K562 (cell line): ENCODE measurements around the gene HEPHL1. TPM values are rescaled to one million over a fixed set of nuclear protein-coding genes. Genes with fewer than 3 reads are reported as not detected.

Experiments used
- EP300 ChIP-seq: IDR thresholded peaks from 2 replicates; pipeline ENCODE4 v1.6.1; 2012; ENCODE audit warnings: low read length, improper control_type of control experiment
- GATAD2A ChIP-seq: fragments of 450-650 bp; IDR thresholded peaks from 2 replicates; pipeline ENCODE4 v1.6.1; 2017
- GTF2E2 ChIP-seq: fragments of 200-800 bp; sonication (Bioruptor generic); IDR thresholded peaks from 2 replicates; pipeline ENCODE4 v1.6.1; 2016; ENCODE audit warnings: missing genetic modification characterization, missing compliant biosample characterization
- HDAC3 ChIP-seq: fragments of 450-650 bp; IDR thresholded peaks from 2 replicates; pipeline ENCODE4 v1.6.1; 2018; ENCODE audit warnings: borderline replicate concordance, mild to moderate bottlenecking, moderate library complexity; ENCODE audit not compliant: partially characterized antibody
- HNRNPL ChIP-seq: fragments of 200-400 bp; formaldehyde crosslinking; IDR thresholded peaks from 2 replicates; pipeline ENCODE4 v1.6.1; 2017; ENCODE audit warnings: low read depth, mild to moderate bottlenecking, low read length
- LCOR ChIP-seq: sonication (generic); formaldehyde crosslinking; IDR thresholded peaks from 2 replicates; pipeline ENCODE4 v1.8.0; 2022; ENCODE audit warnings: mild to moderate bottlenecking, missing genetic modification reagents
- MXI1 ChIP-seq: IDR thresholded peaks from 2 replicates; pipeline ENCODE4 v1.6.1; 2011; ENCODE audit warnings: low read depth, mild to moderate bottlenecking, improper control_type of control experiment, low read length
- NFE2L1 ChIP-seq: fragments of 450-650 bp; IDR thresholded peaks from 2 replicates; pipeline ENCODE4 v1.6.1; 2016; ENCODE audit warnings: missing genetic modification characterization, low read depth, mild to moderate bottlenecking, missing compliant biosample characterization, moderate library complexity, borderline replicate concordance
- NR2F6 ChIP-seq: fragments of 450-650 bp; formaldehyde crosslinking; IDR thresholded peaks from 2 replicates; pipeline ENCODE4 v1.4.0; 2020; ENCODE audit warnings: mild to moderate bottlenecking
- RFX5 ChIP-seq: IDR thresholded peaks from 2 replicates; pipeline ENCODE4 v1.6.1; 2011; ENCODE audit warnings: low read depth, mild to moderate bottlenecking, improper control_type of control experiment, low read length
- SPI1 ChIP-seq: IDR thresholded peaks from 2 replicates; pipeline ENCODE4 v1.6.1; 2011; ENCODE audit warnings: low read depth, low read length, control low read depth, borderline replicate concordance
- SRF ChIP-seq, 2 experiments: fragments of 250-450, 450-650 bp in 1 of 2; sonication (Bioruptor Pico) in 1 of 2; sonication (generic) in 1 of 2; formaldehyde crosslinking; IDR thresholded peaks; 2 replicates each; pipeline versions ENCODE4 v1.5.0 to v1.5.1; 2020 to 2022; ENCODE audit warnings: mild to moderate bottlenecking in 1 of 2, missing genetic modification reagents in 1 of 2
- TEAD1 ChIP-seq, 2 experiments: fragments of 450-650 bp in 1 of 2; sonication (generic) in 1 of 2; formaldehyde crosslinking; IDR thresholded peaks; 2 replicates each; pipeline versions ENCODE4 v1.4.0 to v1.8.0; 2020 to 2022; ENCODE audit warnings: mild to moderate bottlenecking in 2 of 2, missing genetic modification reagents in 1 of 2
- ZNF253 ChIP-seq: fragments of 250-450 bp; sonication (Bioruptor Pico); conservative IDR thresholded peaks from 2 replicates; pipeline ENCODE4 v1.6.1; 2021; ENCODE audit warnings: mild to moderate bottlenecking
- ZNF354B ChIP-seq: fragments of 250-450 bp; sonication (Bioruptor Pico); IDR thresholded peaks from 2 replicates; pipeline ENCODE4 v1.4.0; 2020
- ZNF444 ChIP-seq: fragments of 250-450 bp; sonication (Bioruptor Pico); IDR thresholded peaks from 2 replicates; pipeline ENCODE4 v1.4.0; 2020; ENCODE audit warnings: mild to moderate bottlenecking, moderate library complexity
- polyA plus RNA-seq, 8 experiments: library from polyadenylated mRNA; depleted of rRNA in 4 of 8; stranded (reverse) in 5 of 8; unstranded in 3 of 8; fragments of >200 nt; fragmentation: Nextera tagmentation in 2 of 8; fragmentation: Illumina TruSeq in 1 of 8; extraction: Ambion mirVana in 2 of 8; extraction: Trizol in 1 of 8; gene quantifications; 2 replicates each; pipeline versions ENCODE4 v1.2.1 to v1.2.3, GENCODE V29; 2011 to 2014; ENCODE audit warnings: inconsistent platforms in 1 of 8, missing spikeins in 1 of 8
- total RNA-seq, 7 experiments: library from RNA; depleted of rRNA in 6 of 7; stranded (reverse); fragments of >200 nt in 6 of 7; fragmentation: Illumina TruSeq in 2 of 7; extraction: Trizol in 2 of 7; gene quantifications; 2 replicates each; pipeline versions ENCODE4 v1.2.1 to v1.2.3, GENCODE V29; 2011 to 2021; ENCODE audit warnings: low replicate concordance in 1 of 7
- TF ChIP-seq, protein P1 (sequence below): sonication (generic); IDR thresholded peaks from 2 replicates; pipeline ENCODE4 v1.6.1; 2016
- TF ChIP-seq, protein P2 (sequence below): sonication (generic); formaldehyde crosslinking; IDR thresholded peaks from 2 replicates; pipeline ENCODE4 v1.8.0; 2022; ENCODE audit warnings: mild to moderate bottlenecking, missing genetic modification reagents
- TF ChIP-seq, protein P3 (sequence below): fragments of 450-650 bp; IDR thresholded peaks from 2 replicates; pipeline ENCODE4 v1.6.1; 2017; ENCODE audit warnings: antibody characterized with exemption

HEPHL1 gene
- total and polyA plus RNA-seq, 9 of the 15 experiments (the other 6 are each of a cell fraction or from before 2014, with no cell fraction given) = 0.01 TPM; not detected in 8

DNA sequence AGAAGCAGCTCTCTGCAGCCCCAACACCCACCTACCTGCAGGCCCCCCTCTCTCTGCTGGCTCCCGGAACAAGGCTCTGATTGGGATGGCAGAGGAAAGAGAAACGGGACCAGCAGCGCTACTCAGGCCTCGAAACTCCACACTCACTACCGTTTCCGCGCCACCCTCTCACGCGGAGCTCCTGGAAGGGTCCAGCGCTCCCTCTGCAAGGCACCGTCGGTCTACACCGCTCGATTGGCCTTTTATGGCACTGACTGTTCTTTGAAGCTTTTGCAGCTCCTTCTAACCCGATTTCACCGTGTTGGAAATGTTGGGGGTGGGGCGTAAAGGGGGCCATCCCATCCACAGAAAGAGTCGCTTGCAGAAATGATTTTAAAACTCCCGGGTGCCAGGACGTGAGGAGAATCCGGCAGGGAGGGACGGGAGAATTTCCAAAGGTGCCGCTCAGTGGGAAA lies 107.2 kb downstream of the HEPHL1 start (continued):
- TF ChIP-seq TEAD1 (CRISPR knock-in tag; IDR thresholded peaks at IDR 0.05) = 0 out of 4 replicates have a peak, but pooled peaks of 1 of the 2 experiments have one; percentile 55
- TF ChIP-seq NR2F6 (CRISPR knock-in tag) = no peak
- no peak for TF ChIP-seq HNRNPL
- TF ChIP-seq SRF (CRISPR knock-in tag; IDR thresholded peaks at IDR 0.05) = peak in 1 of 2 experiments; percentile 77; a peak in 1 of 4 replicates
- TF ChIP-seq, protein P1, sequence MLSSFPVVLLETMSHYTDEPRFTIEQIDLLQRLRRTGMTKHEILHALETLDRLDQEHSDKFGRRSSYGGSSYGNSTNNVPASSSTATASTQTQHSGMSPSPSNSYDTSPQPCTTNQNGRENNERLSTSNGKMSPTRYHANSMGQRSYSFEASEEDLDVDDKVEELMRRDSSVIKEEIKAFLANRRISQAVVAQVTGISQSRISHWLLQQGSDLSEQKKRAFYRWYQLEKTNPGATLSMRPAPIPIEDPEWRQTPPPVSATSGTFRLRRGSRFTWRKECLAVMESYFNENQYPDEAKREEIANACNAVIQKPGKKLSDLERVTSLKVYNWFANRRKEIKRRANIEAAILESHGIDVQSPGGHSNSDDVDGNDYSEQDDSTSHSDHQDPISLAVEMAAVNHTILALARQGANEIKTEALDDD = no peak
- TF ChIP-seq NFE2L1 (tag) = no peak
- TF ChIP-seq, protein P2, sequence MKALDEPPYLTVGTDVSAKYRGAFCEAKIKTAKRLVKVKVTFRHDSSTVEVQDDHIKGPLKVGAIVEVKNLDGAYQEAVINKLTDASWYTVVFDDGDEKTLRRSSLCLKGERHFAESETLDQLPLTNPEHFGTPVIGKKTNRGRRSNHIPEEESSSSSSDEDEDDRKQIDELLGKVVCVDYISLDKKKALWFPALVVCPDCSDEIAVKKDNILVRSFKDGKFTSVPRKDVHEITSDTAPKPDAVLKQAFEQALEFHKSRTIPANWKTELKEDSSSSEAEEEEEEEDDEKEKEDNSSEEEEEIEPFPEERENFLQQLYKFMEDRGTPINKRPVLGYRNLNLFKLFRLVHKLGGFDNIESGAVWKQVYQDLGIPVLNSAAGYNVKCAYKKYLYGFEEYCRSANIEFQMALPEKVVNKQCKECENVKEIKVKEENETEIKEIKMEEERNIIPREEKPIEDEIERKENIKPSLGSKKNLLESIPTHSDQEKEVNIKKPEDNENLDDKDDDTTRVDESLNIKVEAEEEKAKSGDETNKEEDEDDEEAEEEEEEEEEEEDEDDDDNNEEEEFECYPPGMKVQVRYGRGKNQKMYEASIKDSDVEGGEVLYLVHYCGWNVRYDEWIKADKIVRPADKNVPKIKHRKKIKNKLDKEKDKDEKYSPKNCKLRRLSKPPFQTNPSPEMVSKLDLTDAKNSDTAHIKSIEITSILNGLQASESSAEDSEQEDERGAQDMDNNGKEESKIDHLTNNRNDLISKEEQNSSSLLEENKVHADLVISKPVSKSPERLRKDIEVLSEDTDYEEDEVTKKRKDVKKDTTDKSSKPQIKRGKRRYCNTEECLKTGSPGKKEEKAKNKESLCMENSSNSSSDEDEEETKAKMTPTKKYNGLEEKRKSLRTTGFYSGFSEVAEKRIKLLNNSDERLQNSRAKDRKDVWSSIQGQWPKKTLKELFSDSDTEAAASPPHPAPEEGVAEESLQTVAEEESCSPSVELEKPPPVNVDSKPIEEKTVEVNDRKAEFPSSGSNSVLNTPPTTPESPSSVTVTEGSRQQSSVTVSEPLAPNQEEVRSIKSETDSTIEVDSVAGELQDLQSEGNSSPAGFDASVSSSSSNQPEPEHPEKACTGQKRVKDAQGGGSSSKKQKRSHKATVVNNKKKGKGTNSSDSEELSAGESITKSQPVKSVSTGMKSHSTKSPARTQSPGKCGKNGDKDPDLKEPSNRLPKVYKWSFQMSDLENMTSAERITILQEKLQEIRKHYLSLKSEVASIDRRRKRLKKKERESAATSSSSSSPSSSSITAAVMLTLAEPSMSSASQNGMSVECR (CRISPR knock-in tag) = no peak; the same call in 1 of the 2 replicates
- no peak for TF ChIP-seq EP300
- TF ChIP-seq GTF2E2 (tag) = peak; percentile 10; the same call in 1 of the 2 replicates
- TF ChIP-seq HDAC3 = no peak
- TF ChIP-seq, protein P3, sequence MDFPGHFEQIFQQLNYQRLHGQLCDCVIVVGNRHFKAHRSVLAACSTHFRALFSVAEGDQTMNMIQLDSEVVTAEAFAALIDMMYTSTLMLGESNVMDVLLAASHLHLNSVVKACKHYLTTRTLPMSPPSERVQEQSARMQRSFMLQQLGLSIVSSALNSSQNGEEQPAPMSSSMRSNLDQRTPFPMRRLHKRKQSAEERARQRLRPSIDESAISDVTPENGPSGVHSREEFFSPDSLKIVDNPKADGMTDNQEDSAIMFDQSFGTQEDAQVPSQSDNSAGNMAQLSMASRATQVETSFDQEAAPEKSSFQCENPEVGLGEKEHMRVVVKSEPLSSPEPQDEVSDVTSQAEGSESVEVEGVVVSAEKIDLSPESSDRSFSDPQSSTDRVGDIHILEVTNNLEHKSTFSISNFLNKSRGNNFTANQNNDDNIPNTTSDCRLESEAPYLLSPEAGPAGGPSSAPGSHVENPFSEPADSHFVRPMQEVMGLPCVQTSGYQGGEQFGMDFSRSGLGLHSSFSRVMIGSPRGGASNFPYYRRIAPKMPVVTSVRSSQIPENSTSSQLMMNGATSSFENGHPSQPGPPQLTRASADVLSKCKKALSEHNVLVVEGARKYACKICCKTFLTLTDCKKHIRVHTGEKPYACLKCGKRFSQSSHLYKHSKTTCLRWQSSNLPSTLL = no peak
- TF ChIP-seq ZNF444 (CRISPR knock-in tag) = no peak
- no peak for TF ChIP-seq MXI1
- TF ChIP-seq SPI1 = no peak
- no peak for TF ChIP-seq GATAD2A
- no peak for TF ChIP-seq ZNF253
- TF ChIP-seq ZNF354B (CRISPR knock-in tag) = no peak
- TF ChIP-seq LCOR (CRISPR knock-in tag) = no peak
- TF ChIP-seq RFX5 = no peak
